ENCODE measurements around the gene HERC6.

HERC6 gene

GRCh38 chr4:88439161-88439760 lies 60.6 kb downstream of the HERC6 start:
- TF ChIP-seq CTCF (IDR thresholded peaks at IDR 0.05; ENCODE audit: low read depth, low read length), result no peak
- H3K4me3 ChIP-seq (replicated peaks in 1 of 2; ENCODE audit: low read depth in 2 of 2, low read length in 2 of 2), result no peak overlapping the region
- no peak for DNase-seq (ENCODE audit: low read depth in 2 of 2)

- no peak overlapping the region for H3K4me3 ChIP-seq (replicated peaks in 1 of 2; ENCODE audit: low read depth in 2 of 2, low read length in 2 of 2)
- DNase-seq (ENCODE audit: low read depth in 2 of 2), result no peak
- TF ChIP-seq CTCF (IDR thresholded peaks at IDR 0.05; ENCODE audit: low read depth, low read length), result no peak
Observed at GRCh38 chr4:88440146-88440545, 61.5 kb downstream of the HERC6 start.

- DNase-seq (ENCODE audit: low read depth in 2 of 2), result no peak
- no peak overlapping the region for H3K4me3 ChIP-seq (replicated peaks in 1 of 2; ENCODE audit: low read depth in 2 of 2, low read length in 2 of 2)
- TF ChIP-seq CTCF (IDR thresholded peaks at IDR 0.05; ENCODE audit: low read depth, low read length), result no peak
Observed at GRCh38 chr4:88441696-88442095, 63.0 kb downstream of the HERC6 start.

GRCh38 chr4:88442689-88443191 lies 64.1 kb downstream of the HERC6 start:
- TF ChIP-seq CTCF (IDR thresholded peaks at IDR 0.05; ENCODE audit: low read depth, low read length), result no peak
- no peak overlapping the region for H3K4me3 ChIP-seq (replicated peaks in 1 of 2; ENCODE audit: low read depth in 2 of 2, low read length in 2 of 2)
- DNase-seq (ENCODE audit: low read depth in 2 of 2), result no peak

- H3K4me3 ChIP-seq (replicated peaks in 1 of 2; ENCODE audit: low read depth in 2 of 2, low read length in 2 of 2), result no peak overlapping the region
- no peak for DNase-seq (ENCODE audit: low read depth in 2 of 2)
- no peak for TF ChIP-seq CTCF (IDR thresholded peaks at IDR 0.05; ENCODE audit: low read depth, low read length)
Observed at GRCh38 chr4:88443486-88443885, 64.8 kb downstream of the HERC6 start.

- DNase-seq (ENCODE audit: low read depth in 2 of 2), result no peak
- no peak for TF ChIP-seq CTCF (IDR thresholded peaks at IDR 0.05; ENCODE audit: low read depth, low read length)
- H3K4me3 ChIP-seq (replicated peaks in 1 of 2; ENCODE audit: low read depth in 2 of 2, low read length in 2 of 2), result no peak overlapping the region
Observed at GRCh38 chr4:88445252-88445651, 66.6 kb downstream of the HERC6 start.

- peak; percentile 20 to 22 for DNase-seq (ENCODE audit: low read depth in 2 of 2)
- H3K4me3 ChIP-seq (replicated peaks in 1 of 2; ENCODE audit: low read depth in 2 of 2, low read length in 2 of 2), result no peak overlapping the region
Observed at GRCh38 chr4:88446124-88446523, 67.5 kb downstream of the HERC6 start.

More at GRCh38 chr4:88446124-88446523, 67.5 kb downstream of the HERC6 start:
- TF ChIP-seq CTCF (IDR thresholded peaks at IDR 0.05; ENCODE audit: low read depth, low read length), result no peak

Measured in cardiac fibroblast (primary cell).